Urothelium cell line (cell line): ENCODE measurements around the gene C20orf96.
A peak's percentile ranks its signal among the peaks of the same experiment; 100 is the strongest.

Source experiments
- DNase-seq: peaks from one replicate; pipeline ENCODE4 v3.0.0; 2011; ENCODE audit warnings: low spot score, mixed read lengths
- FAIRE-seq: peaks from 2 replicates; lab custom pipeline; 2011; peaks lifted over from hg19 to GRCh38; lab: Jason Lieb, UNC

C20orf96 gene

GRCh38 chr20:312866-313265 is 22.3 kb upstream of the C20orf96 start:
- no peak for DNase-seq
- no peak for FAIRE-seq

GRCh38 chr20:312067-312466 is 21.5 kb upstream of the C20orf96 start:
- no peak for FAIRE-seq
- DNase-seq = no peak

GRCh38 chr20:311609-312008 is 21.1 kb upstream of the C20orf96 start:
- DNase-seq (no peak), FAIRE-seq (no peak)

DNA sequence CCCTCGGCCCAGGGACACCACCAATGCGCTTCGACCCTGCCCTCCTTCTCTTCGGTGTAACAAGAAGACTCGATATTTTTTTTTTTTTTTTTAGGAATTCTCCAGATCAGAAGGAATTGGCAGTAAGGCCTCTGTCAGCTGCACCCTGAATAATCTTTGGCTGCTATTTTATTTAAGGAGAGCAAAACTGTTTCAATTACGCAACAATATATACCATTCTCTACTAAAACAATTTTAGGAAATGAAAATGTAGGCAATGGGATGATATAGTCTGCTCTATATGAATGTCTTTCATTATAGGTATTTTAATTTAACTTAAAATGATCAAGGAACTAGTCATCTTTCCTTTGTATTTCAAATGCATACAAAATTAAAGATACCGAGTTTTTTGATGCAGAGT is 20.1 kb upstream of the C20orf96 start:
- FAIRE-seq = no peak

DNA sequence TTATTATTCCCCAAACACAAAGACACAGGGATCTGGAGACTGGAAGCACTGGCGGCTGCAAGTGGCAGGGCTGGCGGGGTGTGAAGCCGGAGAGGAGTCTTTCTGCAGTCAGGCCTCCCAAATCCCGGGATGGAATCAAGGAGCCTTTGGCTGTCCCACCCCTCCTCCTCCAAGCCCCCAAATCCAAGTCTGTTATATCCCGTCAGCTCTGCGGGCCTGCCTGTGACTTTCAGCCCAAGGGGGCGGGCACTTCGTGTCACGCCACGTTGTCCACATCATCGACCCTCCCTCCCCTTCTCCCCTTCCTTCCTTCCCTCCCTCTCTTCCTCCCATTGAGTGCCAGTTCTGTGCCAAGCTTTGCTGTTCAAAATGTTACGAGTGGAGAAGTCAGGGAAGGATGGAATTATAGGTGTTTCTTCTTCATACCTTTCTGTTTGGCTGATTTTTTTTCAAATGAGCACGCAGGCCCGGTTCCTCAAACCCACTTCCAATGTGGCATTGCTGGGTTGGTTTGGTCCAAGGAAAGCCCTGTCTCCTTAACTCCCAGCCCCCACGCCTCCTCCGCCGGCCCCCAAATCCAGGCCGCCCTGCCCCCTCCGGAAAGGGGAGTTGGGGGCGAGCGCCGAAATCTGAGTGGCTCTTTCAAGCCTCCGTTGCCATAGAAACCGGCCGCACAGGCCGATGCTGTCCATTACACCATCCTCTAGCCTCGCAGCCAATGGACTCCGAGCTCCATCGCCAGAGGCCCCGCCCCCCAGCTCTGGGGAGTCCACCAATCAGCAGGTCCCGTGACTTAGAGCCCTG is 19.5 kb upstream of the C20orf96 start:
- DNase-seq (peak; percentile 64), FAIRE-seq (no peak)

More for the DNA sequence above, 20.1 kb upstream of the C20orf96 start:
- DNase-seq = no peak

DNA sequence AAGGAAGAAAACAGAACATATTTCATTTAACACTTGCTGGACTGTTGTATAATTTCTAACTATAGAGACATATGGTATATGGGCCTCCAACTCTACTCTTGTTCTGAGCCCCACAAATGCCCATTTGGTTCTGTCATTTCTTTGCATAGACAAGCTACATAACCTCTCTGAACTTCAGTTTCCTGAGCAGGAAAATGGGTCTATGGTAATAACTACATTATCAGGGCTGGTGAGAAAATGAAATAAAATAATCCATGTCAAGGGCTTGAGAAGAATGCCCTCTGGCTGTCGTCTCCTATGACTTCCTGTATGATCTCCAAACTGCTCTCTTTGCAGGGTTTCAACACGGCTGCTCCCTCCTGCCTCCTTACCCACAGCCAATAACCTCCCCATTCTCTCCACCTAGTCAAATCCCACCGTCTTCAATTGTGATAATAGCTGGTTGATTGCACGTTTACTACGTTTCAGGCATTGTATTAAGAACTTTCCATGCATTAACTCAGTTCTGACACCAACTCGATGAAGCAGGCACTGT is 18.8 kb upstream of the C20orf96 start:
- FAIRE-seq = no peak
- DNase-seq = no peak

DNA sequence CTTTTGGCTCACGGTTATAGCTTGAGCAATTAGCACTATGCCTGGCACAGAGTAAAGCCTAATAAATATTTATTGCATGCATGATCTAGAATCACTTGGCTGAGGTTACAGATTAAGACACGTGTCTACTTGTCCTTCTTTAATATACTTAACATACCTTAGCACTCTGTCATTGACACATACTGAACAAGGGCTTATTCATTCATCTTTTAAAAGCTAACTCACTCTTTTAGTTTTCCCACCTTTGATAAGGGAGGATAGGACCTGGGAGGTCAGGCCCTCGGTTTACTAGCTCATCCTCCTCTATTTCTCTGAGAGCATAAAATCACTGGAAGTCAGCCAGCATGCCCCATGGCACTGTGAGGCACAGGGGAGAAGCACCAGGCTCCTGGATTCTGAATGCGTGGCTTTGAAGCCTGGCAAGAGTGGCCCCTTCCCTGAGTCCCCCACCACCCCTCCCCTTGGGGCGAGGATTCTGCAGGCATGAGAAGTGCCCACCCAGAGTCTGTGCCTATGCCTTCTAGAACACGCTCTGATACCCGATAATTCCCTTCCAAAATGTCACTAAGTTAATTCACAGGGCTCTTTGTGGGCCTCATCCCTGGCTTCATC is 18.0 kb upstream of the C20orf96 start:
- no peak for DNase-seq
- no peak for FAIRE-seq

GRCh38 chr20:305745-306144 is 15.2 kb upstream of the C20orf96 start:
- no peak for FAIRE-seq

DNA sequence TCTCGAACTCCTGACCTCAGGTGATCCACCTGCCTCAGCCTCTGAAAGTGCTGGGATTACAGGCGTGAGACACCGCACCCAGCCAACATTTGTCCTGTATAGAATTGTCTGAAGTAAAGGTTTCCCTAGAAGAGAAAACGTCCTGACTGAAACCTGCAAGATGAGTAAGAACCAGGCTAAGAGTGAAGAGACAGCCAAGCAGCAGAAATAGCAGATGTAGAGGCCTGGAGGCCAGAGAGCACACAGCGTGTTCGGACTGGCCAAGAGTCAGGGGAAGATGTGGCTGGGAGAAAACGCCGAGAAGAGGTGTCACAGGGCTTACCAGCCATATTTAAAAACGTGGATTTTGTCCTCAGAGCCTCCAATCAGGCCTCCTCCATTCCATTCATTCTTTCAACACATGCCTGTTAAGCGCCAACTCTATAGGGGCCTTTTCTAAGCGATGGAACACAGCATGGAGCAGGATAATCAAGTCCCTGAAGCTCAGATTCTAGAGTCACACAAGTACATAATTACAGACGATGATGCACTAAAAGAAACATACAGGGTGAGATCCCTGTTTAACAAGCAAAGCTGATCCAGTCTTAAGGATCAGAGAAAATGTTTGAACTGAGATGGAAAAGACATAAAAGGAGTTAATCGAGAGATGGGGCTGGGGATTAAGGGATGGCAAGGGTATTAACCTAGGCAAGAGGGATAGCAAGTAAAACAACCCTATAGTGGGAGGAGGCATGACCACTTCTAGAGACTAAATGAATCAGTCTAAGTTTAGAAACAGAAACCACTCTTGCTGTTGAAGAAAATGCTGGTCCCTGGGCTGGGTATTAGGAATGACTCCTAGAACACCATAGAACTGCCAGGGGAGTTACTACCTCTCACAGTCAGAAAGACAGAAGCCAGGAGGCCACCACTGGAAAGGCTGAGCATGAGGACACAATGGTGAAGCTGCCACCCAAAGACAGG is 11.6 kb upstream of the C20orf96 start:
- no peak for DNase-seq

More at GRCh38 chr20:305745-306144, 15.2 kb upstream of the C20orf96 start:
- no peak for DNase-seq

DNA sequence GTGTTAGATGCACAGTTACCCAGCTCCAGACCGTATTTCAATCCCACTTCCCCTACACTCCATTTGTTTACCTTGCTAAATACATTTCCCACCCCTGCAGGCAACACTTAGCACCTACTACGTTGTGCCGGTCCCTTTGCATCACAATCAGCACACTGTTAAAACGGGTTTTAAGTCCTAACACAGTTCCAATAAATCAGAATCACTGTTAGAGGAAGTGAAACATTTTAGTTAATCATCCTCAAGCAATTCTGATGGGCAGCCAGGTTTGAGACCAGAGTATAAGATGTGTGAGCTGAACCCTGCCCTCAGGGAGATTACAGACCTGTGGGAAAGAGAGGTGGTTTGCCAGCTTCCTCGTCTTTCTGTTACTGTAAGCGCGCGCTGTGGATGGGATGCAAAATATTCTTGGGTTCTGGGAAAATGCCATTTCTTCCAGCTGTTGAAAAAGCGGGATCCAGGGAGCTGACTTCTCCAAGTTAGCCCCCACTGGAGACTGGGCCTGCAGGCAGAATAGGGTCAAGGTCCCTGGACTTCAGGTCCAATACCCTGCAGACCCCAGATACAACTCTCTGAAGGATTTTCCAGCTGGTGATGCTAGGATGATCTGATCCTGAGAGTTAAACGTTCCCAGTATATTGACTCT is 9.9 kb upstream of the C20orf96 start:
- DNase-seq = no peak
- no peak for FAIRE-seq

More for the DNA sequence above, 11.6 kb upstream of the C20orf96 start:
- no peak for FAIRE-seq

GRCh38 chr20:298776-299391 is 8.3 kb upstream of the C20orf96 start:
- FAIRE-seq = no peak

DNA sequence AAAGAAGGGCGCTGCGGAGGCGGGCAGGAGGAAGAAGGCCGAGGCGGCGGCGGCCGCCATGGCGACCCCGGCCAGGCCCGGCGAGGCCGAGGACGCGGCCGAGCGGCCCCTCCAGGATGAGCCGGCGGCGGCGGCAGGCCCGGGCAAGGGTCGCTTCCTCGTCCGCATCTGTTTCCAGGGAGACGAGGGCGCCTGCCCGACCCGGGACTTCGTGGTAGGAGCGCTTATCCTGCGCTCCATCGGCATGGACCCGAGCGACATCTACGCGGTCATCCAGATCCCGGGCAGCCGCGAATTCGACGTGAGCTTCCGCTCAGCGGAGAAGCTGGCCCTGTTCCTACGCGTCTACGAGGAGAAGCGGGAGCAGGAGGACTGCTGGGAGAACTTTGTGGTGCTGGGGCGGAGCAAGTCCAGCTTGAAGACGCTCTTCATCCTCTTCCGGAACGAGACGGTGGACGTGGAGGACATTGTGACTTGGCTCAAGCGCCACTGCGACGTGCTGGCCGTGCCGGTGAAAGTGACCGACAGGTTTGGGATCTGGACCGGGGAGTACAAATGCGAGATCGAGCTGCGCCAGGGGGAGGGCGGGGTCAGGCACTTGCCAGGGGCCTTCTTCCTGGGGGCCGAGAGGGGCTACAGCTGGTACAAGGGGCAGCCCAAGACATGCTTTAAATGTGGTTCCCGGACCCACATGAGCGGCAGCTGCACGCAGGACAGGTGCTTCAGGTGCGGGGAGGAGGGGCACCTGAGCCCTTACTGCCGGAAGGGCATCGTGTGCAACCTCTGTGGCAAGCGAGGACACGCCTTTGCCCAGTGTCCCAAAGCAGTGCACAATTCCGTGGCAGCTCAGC is 7.6 kb upstream of the C20orf96 start:
- FAIRE-seq = no peak
- DNase-seq = peak; percentile 47

More at GRCh38 chr20:298776-299391, 8.3 kb upstream of the C20orf96 start:
- no peak for DNase-seq

DNA sequence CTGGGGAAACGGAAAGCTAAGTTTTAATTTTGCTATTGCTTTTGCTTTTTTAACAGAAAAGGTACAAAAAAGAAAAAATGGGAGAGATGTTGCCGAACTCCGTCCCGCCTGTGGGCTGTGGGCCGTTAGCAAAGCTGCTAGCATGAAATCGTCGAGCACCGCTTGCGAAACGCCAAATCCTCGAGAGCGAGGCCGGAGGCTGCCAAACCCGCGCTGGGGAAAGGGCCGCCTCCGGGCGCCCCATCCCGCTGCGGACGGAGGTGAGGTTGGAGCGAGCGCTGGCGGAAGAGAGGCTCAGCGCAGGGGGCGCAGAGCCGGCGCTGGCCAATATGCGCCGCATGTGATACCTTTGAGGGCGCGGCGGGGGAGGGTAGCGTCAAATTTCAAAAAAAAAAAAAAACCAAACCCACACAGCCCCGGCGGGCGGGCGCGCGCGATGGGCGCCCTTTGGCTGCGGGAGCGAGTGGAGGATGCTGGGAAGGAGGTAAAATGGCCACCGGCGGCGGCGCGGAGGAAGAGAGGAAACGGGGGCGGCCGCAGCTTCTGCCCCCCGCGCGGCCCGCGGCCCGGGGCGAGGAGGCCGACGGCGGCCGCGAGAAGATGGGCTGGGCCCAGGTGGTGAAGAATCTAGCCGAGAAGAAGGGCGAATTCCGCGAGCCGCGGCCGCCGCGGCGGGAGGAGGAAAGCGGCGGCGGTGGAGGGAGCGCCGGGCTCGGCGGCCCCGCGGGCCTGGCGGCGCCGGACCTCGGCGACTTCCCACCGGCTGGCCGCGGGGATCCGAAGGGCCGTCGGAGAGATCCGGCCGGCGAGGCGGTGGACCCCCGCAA is 6.8 kb upstream of the C20orf96 start, which contains the start of gene ZCCHC3:
ZCCHC3 (plus strand) TSS at position 473 of the 827 bp plus-strand sequence; CDS start at position 490, 17 bp downstream.
- FAIRE-seq (no peak), DNase-seq (peak; percentile 91)

DNA sequence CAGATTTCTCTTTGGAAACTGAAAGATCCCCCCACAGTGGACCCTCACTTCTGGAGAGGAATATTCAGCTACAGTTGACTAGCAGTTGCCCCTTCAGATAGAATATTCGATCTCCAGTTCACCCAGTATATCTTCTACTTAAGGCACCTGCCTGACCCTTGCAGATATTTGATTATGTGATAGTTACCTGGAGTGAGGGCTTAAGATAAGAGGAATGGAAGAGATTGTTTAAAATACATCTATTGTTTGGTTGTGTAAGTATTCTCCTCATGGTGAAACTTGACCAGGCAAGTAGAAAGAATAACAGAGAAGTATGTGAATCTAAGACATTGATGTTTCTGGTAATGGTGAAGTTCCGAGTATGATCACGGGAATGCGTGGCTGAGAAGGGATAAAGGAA is 5.3 kb upstream of the C20orf96 start:
- DNase-seq = no peak
- no peak for FAIRE-seq

DNA sequence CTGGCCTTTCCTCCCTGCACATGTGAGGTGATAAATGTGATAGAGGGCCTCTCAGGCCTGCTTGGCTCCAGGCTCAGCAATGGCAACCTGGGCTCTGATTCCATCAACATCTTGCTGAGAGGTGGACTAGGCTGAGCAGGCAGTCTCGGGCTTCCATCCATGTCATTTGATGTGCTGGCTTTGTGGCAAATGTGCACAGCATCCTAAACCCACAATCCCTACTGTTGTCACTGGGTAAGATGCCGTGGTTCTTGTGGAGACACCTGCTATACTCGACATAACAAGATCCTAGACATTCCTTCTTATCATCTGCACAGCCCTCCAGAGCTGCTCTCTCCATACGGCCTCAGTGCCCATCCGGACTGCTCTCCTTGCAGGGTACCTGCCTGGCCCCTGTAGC is 4.1 kb upstream of the C20orf96 start:
- DNase-seq = no peak
- no peak for FAIRE-seq

DNA sequence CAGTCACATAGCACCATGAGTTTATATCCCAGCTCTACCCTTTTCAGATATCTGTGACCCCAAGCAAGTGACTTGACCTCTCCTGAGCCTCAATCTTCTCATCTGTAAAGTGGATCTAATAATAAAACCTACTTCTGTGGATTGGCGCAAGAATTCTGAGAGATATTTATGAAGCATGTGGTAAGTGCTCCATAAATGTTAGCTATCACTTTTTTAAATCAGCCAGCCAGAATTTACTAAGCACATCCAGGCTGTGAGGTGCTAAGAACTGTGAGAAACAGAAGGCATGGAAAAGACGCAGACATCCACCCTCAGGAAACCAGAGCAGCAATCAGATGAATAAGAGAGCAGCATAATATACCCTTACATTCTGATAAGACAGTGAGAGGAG is 862 bp downstream of the C20orf96 start:
- DNase-seq (no peak), FAIRE-seq (no peak)

DNA sequence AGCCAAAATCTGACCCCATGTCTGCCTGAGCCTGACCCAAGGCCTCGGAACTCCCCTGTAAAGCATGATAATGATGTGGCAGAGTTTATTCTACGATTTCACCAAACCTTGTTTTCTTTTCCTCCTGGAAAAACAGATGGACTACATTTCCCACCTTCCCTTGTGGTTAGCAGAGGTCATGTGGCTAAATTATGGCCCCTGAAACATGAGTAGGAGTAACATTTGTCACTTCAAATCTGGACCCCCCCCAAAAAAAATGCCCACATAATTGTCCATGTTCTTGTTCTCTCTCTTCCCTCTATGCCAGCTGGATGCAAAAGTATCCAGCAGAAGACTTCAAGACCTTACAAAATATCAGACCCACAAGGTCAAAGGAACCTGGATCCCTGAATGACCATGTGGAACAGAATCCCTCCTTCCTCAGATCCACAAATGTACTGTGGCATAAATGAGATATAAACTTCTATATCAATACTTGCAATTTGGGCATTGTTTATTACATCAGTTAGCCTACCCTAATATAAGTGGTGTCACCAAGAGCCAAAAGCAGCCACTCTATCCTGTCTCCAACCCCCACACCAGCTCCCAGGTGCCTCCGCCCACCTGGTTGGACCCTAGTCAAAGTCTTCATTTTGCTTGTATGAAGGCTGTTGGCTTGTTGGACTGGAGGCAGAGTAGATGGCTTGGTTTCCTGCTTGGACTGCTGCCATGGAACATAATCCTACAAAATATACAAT is 1.4 kb downstream of the C20orf96 start:
- no peak for FAIRE-seq
- no peak for DNase-seq
